GM19035 (cell line): ENCODE results near the gene GMCL2.
A peak's percentile ranks its signal among the peaks of the same experiment; 100 is the strongest.

ENCODE experiments used
- ATAC-seq: cut with Tn5 transposase; IDR thresholded peaks from one replicate; pipeline ENCODE4 v1.9.1; 2021; ENCODE audit not compliant: unreplicated experiment

Gene GMCL2

DNA sequence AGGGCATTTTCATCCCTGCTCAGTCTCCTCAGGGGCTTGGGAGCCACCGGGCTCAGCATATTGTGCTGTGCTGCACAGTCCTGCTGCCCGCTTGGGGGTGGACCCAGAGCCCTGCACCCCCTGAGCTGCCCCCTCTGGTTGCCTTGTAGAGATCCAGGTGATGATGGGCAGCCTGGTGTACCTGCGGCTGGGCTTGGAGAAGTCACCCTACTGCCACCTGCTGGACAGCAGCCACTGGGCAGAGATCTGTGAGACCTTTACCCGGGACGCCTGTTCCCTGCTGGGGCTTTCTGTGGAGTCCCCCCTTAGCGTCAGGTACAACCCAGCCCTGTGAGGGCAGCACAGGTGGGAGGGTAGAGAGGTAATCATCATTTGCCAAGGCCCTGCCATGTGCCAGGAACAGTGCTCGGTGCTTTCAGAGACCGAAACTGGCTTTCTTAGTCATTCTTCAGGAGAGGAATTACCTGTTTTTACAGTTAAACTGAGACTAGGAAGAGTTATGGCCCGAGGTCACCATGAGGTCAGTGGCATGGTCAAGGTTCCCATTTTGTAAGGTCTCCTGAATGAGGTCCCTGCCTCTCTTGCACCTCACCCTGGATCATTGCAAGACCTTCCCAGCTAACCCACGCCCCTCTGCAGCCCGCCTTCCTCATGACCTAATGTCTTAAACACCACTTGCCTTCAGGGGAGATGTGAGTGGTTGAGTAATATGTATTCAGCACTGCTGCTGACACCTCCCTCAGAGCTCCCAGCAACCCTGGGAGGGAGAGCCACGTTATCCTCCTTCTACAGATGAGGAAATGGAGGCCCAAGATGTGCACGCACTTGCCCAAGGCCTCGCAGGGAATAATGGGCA is 41.0 kb downstream of the GMCL2 start:
- ATAC-seq: peak; percentile 66

DNA sequence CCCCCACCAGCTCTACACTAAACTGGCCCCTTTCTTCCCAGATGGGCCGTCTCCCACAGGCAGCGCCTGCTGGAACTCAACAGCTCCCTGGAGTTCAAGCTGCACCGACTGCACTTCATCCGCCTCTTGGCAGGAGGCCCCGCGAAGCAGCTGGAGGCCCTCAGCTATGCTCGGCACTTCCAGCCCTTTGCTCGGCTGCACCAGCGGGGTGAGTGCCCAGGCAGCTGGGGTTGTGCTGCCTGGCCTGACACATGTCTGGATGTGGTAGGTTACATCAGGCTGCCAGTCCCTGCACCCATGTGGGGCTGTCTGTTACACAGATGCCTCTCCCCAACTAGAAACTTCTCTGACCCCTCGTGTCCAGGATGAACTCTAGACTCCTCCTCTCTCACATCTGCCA is 43.3 kb downstream of the GMCL2 start:
- ATAC-seq: no peak

- ATAC-seq: no peak
Observed at GRCh38 chr5:178143246-178143645, 43.9 kb downstream of the GMCL2 start.

DNA sequence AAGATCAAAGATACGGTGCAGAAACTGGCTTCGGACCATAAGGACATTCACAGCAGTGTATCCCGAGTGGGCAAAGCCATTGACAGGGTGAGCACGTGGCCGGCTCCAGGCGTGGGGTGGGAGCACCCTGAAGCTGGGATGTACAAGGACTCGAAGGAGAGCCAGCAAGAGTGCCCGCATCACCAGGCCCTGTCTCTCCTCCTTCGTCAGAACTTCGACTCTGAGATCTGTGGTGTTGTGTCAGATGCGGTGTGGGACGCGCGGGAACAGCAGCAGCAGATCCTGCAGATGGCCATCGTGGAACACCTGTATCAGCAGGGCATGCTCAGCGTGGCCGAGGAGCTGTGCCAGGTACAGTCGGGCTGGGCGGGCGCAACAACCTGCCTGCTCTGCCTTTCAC is 44.5 kb downstream of the GMCL2 start:
- ATAC-seq: no peak

- no peak for ATAC-seq
Observed at GRCh38 chr5:178141550-178141949, 45.6 kb downstream of the GMCL2 start.

GRCh38 chr5:178137991-178138390 is 49.2 kb downstream of the GMCL2 start:
- no peak for ATAC-seq

- no peak for ATAC-seq
Observed at GRCh38 chr5:178136990-178137389, 50.2 kb downstream of the GMCL2 start.
